Bronchial smooth muscle cell (primary cell): ENCODE data around the gene ADAM29. TPM values are rescaled to one million over a fixed set of nuclear protein-coding genes. Genes with fewer than 3 reads are reported as not detected.

Experiments used
- total RNA-seq: library from RNA; depleted of rRNA; stranded (reverse); fragments of >200 nt; gene quantifications from 2 replicates; pipeline ENCODE4 v1.2.1, GENCODE V29; 2014

Gene ADAM29
- not detected in 2 replicates for total RNA-seq

GRCh38 chr4:174918058-174918457 is at the start of gene ADAM29:
TSS of gene ADAM29 (plus strand) at chr4:174918358. CDS start at chr4:174975526, 57,168 bp downstream.

Other genes with a start within 250 kb of the ADAM29 start
- gene GLRA3, start 89.1 kb upstream of the ADAM29 start, total RNA-seq, result not detected in 2 replicates